GM23338 (cell line): ENCODE data around the gene CREB1. TPM values are rescaled to one million over a fixed set of nuclear protein-coding genes. Genes with fewer than 3 reads are reported as not detected.

ENCODE experiments used
- ATAC-seq: fragments of 200-7000 bp; cut with Tn5 transposase; 3 replicates; pipeline ENCODE4 v1.9.1; 2020
- DNase-seq: peaks from one replicate; pipeline ENCODE4 v3.0.0-alpha.2; 2015; ENCODE audit warnings: low spot score
- H2AFZ ChIP-seq: fragments of 200-600 bp; sonication (generic); 2 replicates; pipeline ENCODE4 v1.8.0; 2016; ENCODE audit warnings: antibody characterized with exemption, mild to moderate bottlenecking, moderate library complexity
- H3F3A ChIP-seq: fragments of 200-600 bp; sonication (generic); replicated peaks from 2 replicates; pipeline ENCODE4 v1.8.0; 2017; ENCODE audit warnings: antibody characterized with exemption, mixed run types, low read depth
- H3K27ac ChIP-seq: fragments of 200-600 bp; sonication (generic); 2 replicates; pipeline ENCODE4 v1.6.1; 2016; ENCODE audit warnings: low read depth
- H3K27me3 ChIP-seq: fragments of 200-600 bp; sonication (generic); 2 replicates; pipeline ENCODE4 v1.8.0; 2016; ENCODE audit warnings: mild to moderate bottlenecking, mixed run types, moderate library complexity; ENCODE audit not compliant: insufficient read depth
- H3K36me3 ChIP-seq: fragments of 200-600 bp; sonication (generic); 2 replicates; pipeline ENCODE4 v1.8.0; 2016; ENCODE audit warnings: mild to moderate bottlenecking; ENCODE audit not compliant: insufficient read depth
- H3K4me1 ChIP-seq: fragments of 200-600 bp; sonication (generic); 2 replicates; pipeline ENCODE4 v1.8.0; 2016; ENCODE audit warnings: mild to moderate bottlenecking, moderate library complexity; ENCODE audit not compliant: insufficient read depth
- H3K4me2 ChIP-seq: fragments of 200-600 bp; sonication (generic); 2 replicates; pipeline ENCODE4 v1.7.1; 2017; ENCODE audit warnings: mixed run types
- H3K4me3 ChIP-seq: fragments of 200-600 bp; sonication (generic); 2 replicates; pipeline ENCODE4 v1.6.1; 2016; ENCODE audit warnings: mixed run types
- H3K79me2 ChIP-seq: fragments of 200-600 bp; sonication (generic); replicated peaks from 2 replicates; pipeline ENCODE4 v1.8.0; 2017; ENCODE audit warnings: mild to moderate bottlenecking; ENCODE audit not compliant: insufficient read depth
- H3K9me2 ChIP-seq: fragments of 200-600 bp; sonication (generic); 2 replicates; pipeline ENCODE4 v1.8.0; 2017; ENCODE audit not compliant: insufficient read depth
- H4K20me1 ChIP-seq: fragments of 200-600 bp; sonication (generic); replicated peaks from 2 replicates; pipeline ENCODE4 v1.8.0; 2017; ENCODE audit warnings: mild to moderate bottlenecking; ENCODE audit not compliant: insufficient read depth
- H3K27ac Mint-ChIP-seq: 2 replicates; pipeline ENCODE4 v1.8.0; 2020; ENCODE audit warnings: inconsistent platforms, mild to moderate bottlenecking, moderate library complexity, mixed read lengths
- H3K27me3 Mint-ChIP-seq: 3 replicates; pipeline ENCODE4 v1.8.0; 2022; ENCODE audit warnings: low read depth, mild to moderate bottlenecking, moderate library complexity, mixed read lengths, inconsistent platforms; ENCODE audit not compliant: insufficient read depth, poor library complexity
- H3K36me3 Mint-ChIP-seq: 3 replicates; pipeline ENCODE4 v1.8.0; 2021; ENCODE audit warnings: low read depth, mild to moderate bottlenecking, inconsistent platforms, moderate library complexity, mixed read lengths
- H3K4me1 Mint-ChIP-seq: 3 replicates; pipeline ENCODE4 v1.8.0; 2020; ENCODE audit warnings: mild to moderate bottlenecking, inconsistent platforms, mixed read lengths
- H3K4me3 Mint-ChIP-seq: 3 replicates; pipeline ENCODE4 v1.8.0; 2021; ENCODE audit warnings: moderate library complexity, mild to moderate bottlenecking, inconsistent platforms, mixed read lengths
- H3K9me3 Mint-ChIP-seq: 3 replicates; pipeline ENCODE4 v1.8.0; 2020; ENCODE audit warnings: moderate library complexity, mild to moderate bottlenecking, inconsistent platforms, mixed read lengths
- CTCF ChIP-seq, 2 experiments: fragments of 200-600 bp in 1 of 2; sonication (generic) in 1 of 2; conservative IDR thresholded peaks; 2 replicates each; pipeline versions ENCODE4 v1.5.1 to v1.6.1; 2016 to 2017; ENCODE audit warnings: antibody characterized with exemption in 2 of 2, low read depth in 2 of 2, mild to moderate bottlenecking in 2 of 2, moderate library complexity in 1 of 2
- EZH2 ChIP-seq: fragments of 200-600 bp; sonication (generic); IDR thresholded peaks from one replicate; pipeline ENCODE4 v1.8.0; 2017; ENCODE audit warnings: antibody characterized with exemption, mild to moderate bottlenecking, low read depth; ENCODE audit not compliant: unreplicated experiment
- JUNB ChIP-seq: IDR thresholded peaks from one replicate; pipeline ENCODE4 v1.6.1; 2016; ENCODE audit warnings: antibody characterized with exemption; ENCODE audit not compliant: unreplicated experiment
- POLR2AphosphoS5 ChIP-seq: IDR thresholded peaks from 2 replicates; pipeline ENCODE4 v1.6.1; 2016; ENCODE audit warnings: antibody characterized with exemption, low read depth
- STAT1 ChIP-seq: IDR thresholded peaks from one replicate; pipeline ENCODE4 v1.6.1; 2016; ENCODE audit warnings: antibody characterized with exemption; ENCODE audit not compliant: unreplicated experiment
- ZNF462 ChIP-seq: fragments of 250-450 bp; sonication (Bioruptor Pico); IDR thresholded peaks from 2 replicates; pipeline ENCODE4 v1.5.0; 2020; ENCODE audit warnings: mild to moderate bottlenecking, moderate library complexity
- polyA plus RNA-seq: library from polyadenylated mRNA; unstranded; fragments of >200 nt; fragmentation: Nextera tagmentation; extraction: Ambion mirVana; gene quantifications from 2 replicates; pipeline ENCODE4 v1.2.1, GENCODE V29; 2016
- total RNA-seq: library from RNA; depleted of rRNA; stranded (reverse); fragments of >200 nt; shearing (Covaris generic); gene quantifications from 2 replicates; pipeline ENCODE4 v1.2.3, GENCODE V29; 2014
- TF ChIP-seq, protein P1 (sequence below): IDR thresholded peaks from one replicate; pipeline ENCODE4 v1.6.1; 2018; ENCODE audit warnings: antibody characterized with exemption; ENCODE audit not compliant: unreplicated experiment
- TF ChIP-seq, protein P2 (sequence below): IDR thresholded peaks from 2 replicates; pipeline ENCODE4 v1.6.1; 2016; ENCODE audit warnings: antibody characterized with exemption

CREB1 gene
- total and polyA plus RNA-seq, 2 experiments from 2014 or later, result 40.3 to 104 TPM

DNA sequence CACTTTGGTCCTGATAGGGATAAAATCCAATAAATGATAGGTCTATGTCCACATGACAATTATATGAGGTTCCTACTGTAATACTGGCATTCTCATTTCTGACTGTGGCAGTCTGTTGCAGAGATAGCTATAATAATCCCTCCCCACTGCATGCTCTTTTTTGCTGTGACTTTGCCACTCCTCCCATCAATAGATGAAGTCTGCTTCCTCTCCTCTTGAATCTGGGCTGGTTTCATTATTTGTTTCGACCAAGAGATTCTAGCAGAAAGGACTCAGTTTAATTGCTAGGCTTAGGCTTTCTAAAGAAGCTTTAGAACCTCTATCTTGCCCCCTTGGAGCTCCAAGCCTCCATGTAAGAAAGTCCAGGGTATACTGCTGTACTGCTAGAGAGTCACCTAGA lies 23.3 kb upstream of the CREB1 start (continued):
- TF ChIP-seq JUNB, result no peak
- TF ChIP-seq ZNF462, result no peak
- TF ChIP-seq POLR2AphosphoS5, result no peak

- H3K79me2 ChIP-seq, result no peaks in the 10 kb centered on the region
- no peak overlapping the region for H3K4me2 ChIP-seq
- no peaks in the 10 kb centered on the region for H3F3A ChIP-seq
- H3K27ac Mint-ChIP-seq, result no peak overlapping the region
- no peaks in the 10 kb centered on the region for H3K9me2 ChIP-seq
- H3K27ac ChIP-seq, result no peak overlapping the region
- no peak overlapping the region for H3K4me3 Mint-ChIP-seq
- H4K20me1 ChIP-seq, result no peaks in the 10 kb centered on the region
- H3K27me3 ChIP-seq, result no peaks in the 10 kb centered on the region
- no peak for ATAC-seq
- DNase-seq, result no peak
- no peaks in the 10 kb centered on the region for H3K9me3 Mint-ChIP-seq
- no peak overlapping the region for H3K4me3 ChIP-seq
- peaks cover 23% of the 10 kb centered on the region for H3K4me1 Mint-ChIP-seq
- no peaks in the 10 kb centered on the region for H3K27me3 Mint-ChIP-seq
- no peak overlapping the region for H2AFZ ChIP-seq
- H3K36me3 Mint-ChIP-seq, result no peaks in the 10 kb centered on the region
- peaks cover 8% of the 10 kb centered on the region for H3K4me1 ChIP-seq
- H3K36me3 ChIP-seq, result no peaks in the 10 kb centered on the region
- TF ChIP-seq POLR2AphosphoS5 (no peak), CTCF (conservative IDR thresholded peaks at IDR 0.05; ENCODE audit: low read depth in 2 of 2) (no peak), STAT1 (no peak), EZH2 (no peak)
- TF ChIP-seq, protein P1, sequence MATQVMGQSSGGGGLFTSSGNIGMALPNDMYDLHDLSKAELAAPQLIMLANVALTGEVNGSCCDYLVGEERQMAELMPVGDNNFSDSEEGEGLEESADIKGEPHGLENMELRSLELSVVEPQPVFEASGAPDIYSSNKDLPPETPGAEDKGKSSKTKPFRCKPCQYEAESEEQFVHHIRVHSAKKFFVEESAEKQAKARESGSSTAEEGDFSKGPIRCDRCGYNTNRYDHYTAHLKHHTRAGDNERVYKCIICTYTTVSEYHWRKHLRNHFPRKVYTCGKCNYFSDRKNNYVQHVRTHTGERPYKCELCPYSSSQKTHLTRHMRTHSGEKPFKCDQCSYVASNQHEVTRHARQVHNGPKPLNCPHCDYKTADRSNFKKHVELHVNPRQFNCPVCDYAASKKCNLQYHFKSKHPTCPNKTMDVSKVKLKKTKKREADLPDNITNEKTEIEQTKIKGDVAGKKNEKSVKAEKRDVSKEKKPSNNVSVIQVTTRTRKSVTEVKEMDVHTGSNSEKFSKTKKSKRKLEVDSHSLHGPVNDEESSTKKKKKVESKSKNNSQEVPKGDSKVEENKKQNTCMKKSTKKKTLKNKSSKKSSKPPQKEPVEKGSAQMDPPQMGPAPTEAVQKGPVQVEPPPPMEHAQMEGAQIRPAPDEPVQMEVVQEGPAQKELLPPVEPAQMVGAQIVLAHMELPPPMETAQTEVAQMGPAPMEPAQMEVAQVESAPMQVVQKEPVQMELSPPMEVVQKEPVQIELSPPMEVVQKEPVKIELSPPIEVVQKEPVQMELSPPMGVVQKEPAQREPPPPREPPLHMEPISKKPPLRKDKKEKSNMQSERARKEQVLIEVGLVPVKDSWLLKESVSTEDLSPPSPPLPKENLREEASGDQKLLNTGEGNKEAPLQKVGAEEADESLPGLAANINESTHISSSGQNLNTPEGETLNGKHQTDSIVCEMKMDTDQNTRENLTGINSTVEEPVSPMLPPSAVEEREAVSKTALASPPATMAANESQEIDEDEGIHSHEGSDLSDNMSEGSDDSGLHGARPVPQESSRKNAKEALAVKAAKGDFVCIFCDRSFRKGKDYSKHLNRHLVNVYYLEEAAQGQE, result no peak
- TF ChIP-seq, protein P2, sequence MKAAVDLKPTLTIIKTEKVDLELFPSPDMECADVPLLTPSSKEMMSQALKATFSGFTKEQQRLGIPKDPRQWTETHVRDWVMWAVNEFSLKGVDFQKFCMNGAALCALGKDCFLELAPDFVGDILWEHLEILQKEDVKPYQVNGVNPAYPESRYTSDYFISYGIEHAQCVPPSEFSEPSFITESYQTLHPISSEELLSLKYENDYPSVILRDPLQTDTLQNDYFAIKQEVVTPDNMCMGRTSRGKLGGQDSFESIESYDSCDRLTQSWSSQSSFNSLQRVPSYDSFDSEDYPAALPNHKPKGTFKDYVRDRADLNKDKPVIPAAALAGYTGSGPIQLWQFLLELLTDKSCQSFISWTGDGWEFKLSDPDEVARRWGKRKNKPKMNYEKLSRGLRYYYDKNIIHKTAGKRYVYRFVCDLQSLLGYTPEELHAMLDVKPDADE, result no peak
Observed at GRCh38 chr2:207510148-207510547, 19.6 kb upstream of the CREB1 start.
